ENCODE results near the gene ARHGAP29.

Gene ARHGAP29

GRCh38 chr1:94236630-94237290 is 624 bp downstream of the ARHGAP29 start:
- in situ Hi-C loops (cut with MboI; ENCODE audit: low sequenced_read_pairs): no loop called here

GRCh38 chr1:94236013-94236491 is 1.3 kb downstream of the ARHGAP29 start:
- in situ Hi-C loops (cut with MboI; ENCODE audit: low sequenced_read_pairs): no loop called here

GRCh38 chr1:94235189-94236012 is 2.0 kb downstream of the ARHGAP29 start:
- in situ Hi-C loops (cut with MboI; ENCODE audit: low sequenced_read_pairs): no loop called here

GRCh38 chr1:94234615-94235014 is 2.8 kb downstream of the ARHGAP29 start:
- in situ Hi-C loops (cut with MboI; ENCODE audit: low sequenced_read_pairs): no loop called here

GRCh38 chr1:94231746-94232145 is 5.6 kb downstream of the ARHGAP29 start:
- in situ Hi-C loops (cut with MboI; ENCODE audit: low sequenced_read_pairs): no loop called here

- in situ Hi-C loops (cut with MboI; ENCODE audit: low sequenced_read_pairs): no loop called here
Measured at GRCh38 chr1:94230920-94231319, 6.5 kb downstream of the ARHGAP29 start.

- in situ Hi-C loops (cut with MboI; ENCODE audit: low sequenced_read_pairs): no loop called here
Measured at GRCh38 chr1:94228640-94229375, 8.6 kb downstream of the ARHGAP29 start.

- in situ Hi-C loops (cut with MboI; ENCODE audit: low sequenced_read_pairs): no loop called here
Measured at GRCh38 chr1:94227624-94228023, 9.8 kb downstream of the ARHGAP29 start.

GRCh38 chr1:94225845-94226244 is 11.5 kb downstream of the ARHGAP29 start:
- in situ Hi-C loops (cut with MboI; ENCODE audit: low sequenced_read_pairs): no loop called here

GRCh38 chr1:94218332-94218731 is 19.1 kb downstream of the ARHGAP29 start:
- in situ Hi-C loops (cut with MboI; ENCODE audit: low sequenced_read_pairs): no loop called here

- in situ Hi-C loops (cut with MboI; ENCODE audit: low sequenced_read_pairs): no loop called here
Measured at GRCh38 chr1:94215955-94216354, 21.4 kb downstream of the ARHGAP29 start.

GRCh38 chr1:94209982-94210381 is 27.4 kb downstream of the ARHGAP29 start:
- in situ Hi-C loops (cut with MboI; ENCODE audit: low sequenced_read_pairs): no loop called here

GRCh38 chr1:94209425-94209824 is 28.0 kb downstream of the ARHGAP29 start:
- in situ Hi-C loops (cut with MboI; ENCODE audit: low sequenced_read_pairs): no loop called here

- in situ Hi-C loops (cut with MboI; ENCODE audit: low sequenced_read_pairs): no loop called here
Measured at GRCh38 chr1:94207695-94208094, 29.7 kb downstream of the ARHGAP29 start.

- in situ Hi-C loops (cut with MboI; ENCODE audit: low sequenced_read_pairs): no loop called here
Measured at GRCh38 chr1:94205639-94206038, 31.7 kb downstream of the ARHGAP29 start.

- in situ Hi-C loops (cut with MboI; ENCODE audit: low sequenced_read_pairs): no loop called here
Measured at GRCh38 chr1:94202241-94202640, 35.1 kb downstream of the ARHGAP29 start.

GRCh38 chr1:94199398-94199797 is 38.0 kb downstream of the ARHGAP29 start:
- in situ Hi-C loops (cut with MboI; ENCODE audit: low sequenced_read_pairs): no loop called here

- in situ Hi-C loops (cut with MboI; ENCODE audit: low sequenced_read_pairs): no loop called here
Measured at GRCh38 chr1:94194079-94194865, 43.1 kb downstream of the ARHGAP29 start.

- in situ Hi-C loops (cut with MboI; ENCODE audit: low sequenced_read_pairs): no loop called here
Measured at GRCh38 chr1:94193128-94193527, 44.3 kb downstream of the ARHGAP29 start.

GRCh38 chr1:94191216-94191615 is 46.2 kb downstream of the ARHGAP29 start:
- in situ Hi-C loops (cut with MboI; ENCODE audit: low sequenced_read_pairs): no loop called here

GRCh38 chr1:94186946-94187345 is 50.4 kb downstream of the ARHGAP29 start:
- in situ Hi-C loops (cut with MboI; ENCODE audit: low sequenced_read_pairs): no loop called here

Measured in HL-60/S4 treated with phorbol 12-myristate 13-acetate at 8.2 ng/mL for 4 days and 3 days (cell line).